Endodermal cell (in vitro differentiated cells): ENCODE measurements around the gene UCP1. TPM values are rescaled to one million over a fixed set of nuclear protein-coding genes. Genes with fewer than 3 reads are reported as not detected.
A peak's percentile ranks its signal among the peaks of the same experiment; 100 is the strongest.

Source experiments
- DNase-seq: peaks from one replicate; pipeline ENCODE4 v3.0.0-alpha.2; 2017
- H3K27ac ChIP-seq: 2 replicates; pipeline ENCODE4 v1.5.1; 2013; ENCODE audit warnings: mild to moderate bottlenecking, low read depth, low read length, moderate library complexity
- H3K27me3 ChIP-seq: 2 replicates; pipeline ENCODE4 v1.6.1; 2013; ENCODE audit warnings: mild to moderate bottlenecking, low read length, moderate library complexity; ENCODE audit not compliant: insufficient read depth, control insufficient read depth, poor library complexity, severe bottlenecking
- H3K36me3 ChIP-seq: 2 replicates; pipeline ENCODE4 v1.7.0; 2013; ENCODE audit warnings: mild to moderate bottlenecking, low read length, moderate library complexity; ENCODE audit not compliant: control insufficient read depth, insufficient read depth
- H3K4me1 ChIP-seq: one replicate; pipeline ENCODE4 v1.7.0; 2013; ENCODE audit warnings: low read length; ENCODE audit not compliant: control insufficient read depth, insufficient read depth
- H3K4me3 ChIP-seq: 2 replicates; pipeline ENCODE4 v1.5.1; 2013; ENCODE audit warnings: mild to moderate bottlenecking, low read length, moderate library complexity
- H3K9ac ChIP-seq: 2 replicates; pipeline ENCODE4 v1.6.1; 2013; ENCODE audit warnings: mild to moderate bottlenecking, low read length, moderate library complexity; ENCODE audit not compliant: poor library complexity, severe bottlenecking; ENCODE audit errors: extremely low read depth
- H3K9me3 ChIP-seq: 2 replicates; pipeline ENCODE4 v1.6.1; 2013; ENCODE audit warnings: mild to moderate bottlenecking, low read length, moderate library complexity; ENCODE audit not compliant: control insufficient read depth
- H3K27ac Mint-ChIP-seq: 2 replicates; pipeline ENCODE4 v1.8.0; 2020; ENCODE audit warnings: mixed read lengths
- H3K27me3 Mint-ChIP-seq: 2 replicates; pipeline ENCODE4 v1.8.0; 2021; ENCODE audit warnings: mild to moderate bottlenecking, mixed read lengths; ENCODE audit not compliant: insufficient read depth
- H3K36me3 Mint-ChIP-seq: 2 replicates; pipeline ENCODE4 v1.8.0; 2020; ENCODE audit warnings: low read depth, mixed read lengths
- H3K4me1 Mint-ChIP-seq: 2 replicates; pipeline ENCODE4 v1.8.0; 2020; ENCODE audit warnings: mixed read lengths
- H3K4me3 Mint-ChIP-seq: 2 replicates; pipeline ENCODE4 v1.8.0; 2020; ENCODE audit warnings: mild to moderate bottlenecking, moderate library complexity, mixed read lengths
- H3K9me3 Mint-ChIP-seq: 2 replicates; pipeline ENCODE4 v1.8.0; 2020; ENCODE audit warnings: mild to moderate bottlenecking, mixed read lengths
- WGBS, 2 experiments: methylation state at CpG; one replicate each; pipeline versions ENCODE4 v1.1.5 to v1.1.7; 2013; ENCODE audit warnings: missing lambda C conversion rate in 2 of 2, mixed read lengths in 1 of 2; ENCODE audit not compliant: insufficient coverage in 1 of 2, insufficient read length in 1 of 2; 5-methylcytosine and 5-hydroxymethylcytosine counted together
- total RNA-seq, 2 donors: library from RNA; stranded (reverse); fragmentation: NEBNext Ultra II Directional in 1 of 2; extraction: Animal tissue kit (Norgen Biotek cat#: 25700) in 1 of 2; gene quantifications; 2 replicates in 1 of 2; 3 replicates in 1 of 2; pipeline ENCODE4 v1.2.1, GENCODE V29; 2021
- TF ChIP-seq, protein P1 (sequence below): fragments of 200-600 bp; sonication (generic); conservative IDR thresholded peaks from 2 replicates; pipeline ENCODE4 v1.5.0; 2021; ENCODE audit warnings: antibody characterized with exemption, mild to moderate bottlenecking

Gene UCP1
- total RNA-seq, 2 donors from 2014 or later: 0.24 TPM; not detected in 1

- no peak overlapping the region for H3K4me3 Mint-ChIP-seq
- Histone ChIP-seq H3K9ac (no peak overlapping the region), H3K4me1 (no peaks in the 10 kb centered on the region), H3K27ac (no peak overlapping the region), H3K9me3 (no peaks in the 10 kb centered on the region), H3K36me3 (no peaks in the 10 kb centered on the region), H3K4me3 (no peak overlapping the region), H3K27me3 (no peaks in the 10 kb centered on the region)
- no peaks in the 10 kb centered on the region for H3K9me3 Mint-ChIP-seq
- 96 to 100% methylated on average over 1 to 4 of the region's 4 CpGs for WGBS, 2 experiments
- H3K27ac Mint-ChIP-seq: no peak overlapping the region
- H3K4me1 Mint-ChIP-seq: peaks cover 13% of the 10 kb centered on the region
- TF ChIP-seq, protein P1, sequence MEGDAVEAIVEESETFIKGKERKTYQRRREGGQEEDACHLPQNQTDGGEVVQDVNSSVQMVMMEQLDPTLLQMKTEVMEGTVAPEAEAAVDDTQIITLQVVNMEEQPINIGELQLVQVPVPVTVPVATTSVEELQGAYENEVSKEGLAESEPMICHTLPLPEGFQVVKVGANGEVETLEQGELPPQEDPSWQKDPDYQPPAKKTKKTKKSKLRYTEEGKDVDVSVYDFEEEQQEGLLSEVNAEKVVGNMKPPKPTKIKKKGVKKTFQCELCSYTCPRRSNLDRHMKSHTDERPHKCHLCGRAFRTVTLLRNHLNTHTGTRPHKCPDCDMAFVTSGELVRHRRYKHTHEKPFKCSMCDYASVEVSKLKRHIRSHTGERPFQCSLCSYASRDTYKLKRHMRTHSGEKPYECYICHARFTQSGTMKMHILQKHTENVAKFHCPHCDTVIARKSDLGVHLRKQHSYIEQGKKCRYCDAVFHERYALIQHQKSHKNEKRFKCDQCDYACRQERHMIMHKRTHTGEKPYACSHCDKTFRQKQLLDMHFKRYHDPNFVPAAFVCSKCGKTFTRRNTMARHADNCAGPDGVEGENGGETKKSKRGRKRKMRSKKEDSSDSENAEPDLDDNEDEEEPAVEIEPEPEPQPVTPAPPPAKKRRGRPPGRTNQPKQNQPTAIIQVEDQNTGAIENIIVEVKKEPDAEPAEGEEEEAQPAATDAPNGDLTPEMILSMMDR: peak; percentile 25
- H3K36me3 Mint-ChIP-seq: no peaks in the 10 kb centered on the region
- H3K27me3 Mint-ChIP-seq: no peaks in the 10 kb centered on the region
- no peak for DNase-seq
Observed at GRCh38 chr4:140607852-140608251, 39.1 kb upstream of the UCP1 start.

GRCh38 chr4:140604544-140604943, 35.8 kb upstream of the UCP1 start:
- no peaks in the 10 kb centered on the region for H3K36me3 Mint-ChIP-seq
- DNase-seq: no peak
- no peak overlapping the region for H3K4me3 Mint-ChIP-seq
- Histone ChIP-seq H3K9me3 (no peaks in the 10 kb centered on the region), H3K27ac (no peak overlapping the region), H3K4me3 (no peak overlapping the region), H3K27me3 (no peaks in the 10 kb centered on the region), H3K36me3 (no peaks in the 10 kb centered on the region), H3K9ac (no peak overlapping the region), H3K4me1 (no peaks in the 10 kb centered on the region)
- H3K4me1 Mint-ChIP-seq: peaks cover 16% of the 10 kb centered on the region
- WGBS, 2 experiments: 94 to 100% methylated on average over 2 to 4 of the region's 4 CpGs
- H3K27me3 Mint-ChIP-seq: no peaks in the 10 kb centered on the region
- H3K9me3 Mint-ChIP-seq: no peaks in the 10 kb centered on the region
- no peak overlapping the region for H3K27ac Mint-ChIP-seq
- TF ChIP-seq, protein P1: peak; percentile 49

GRCh38 chr4:140603286-140603685, 34.5 kb upstream of the UCP1 start:
- H3K27me3 Mint-ChIP-seq: no peaks in the 10 kb centered on the region

More at GRCh38 chr4:140603286-140603685, 34.5 kb upstream of the UCP1 start:
- Mint-ChIP-seq H3K27ac (no peak overlapping the region), H3K4me3 (no peak overlapping the region), H3K4me1 (peaks cover 13% of the 10 kb centered on the region), H3K9me3 (no peaks in the 10 kb centered on the region), H3K36me3 (no peaks in the 10 kb centered on the region)
- Histone ChIP-seq H3K27ac (no peak overlapping the region), H3K4me1 (no peaks in the 10 kb centered on the region), H3K9ac (no peak overlapping the region), H3K4me3 (no peak overlapping the region), H3K9me3 (no peaks in the 10 kb centered on the region), H3K27me3 (no peaks in the 10 kb centered on the region), H3K36me3 (no peaks in the 10 kb centered on the region)
- 89% methylated on average over 2 of the region's 2 CpGs; no CpG with 5 or more reads in 1 of the 2 experiments for WGBS, 2 experiments
- DNase-seq: no peak
- TF ChIP-seq, protein P1: no peak
